ENCODE data around the gene FRMD4A.

FRMD4A gene

DNA sequence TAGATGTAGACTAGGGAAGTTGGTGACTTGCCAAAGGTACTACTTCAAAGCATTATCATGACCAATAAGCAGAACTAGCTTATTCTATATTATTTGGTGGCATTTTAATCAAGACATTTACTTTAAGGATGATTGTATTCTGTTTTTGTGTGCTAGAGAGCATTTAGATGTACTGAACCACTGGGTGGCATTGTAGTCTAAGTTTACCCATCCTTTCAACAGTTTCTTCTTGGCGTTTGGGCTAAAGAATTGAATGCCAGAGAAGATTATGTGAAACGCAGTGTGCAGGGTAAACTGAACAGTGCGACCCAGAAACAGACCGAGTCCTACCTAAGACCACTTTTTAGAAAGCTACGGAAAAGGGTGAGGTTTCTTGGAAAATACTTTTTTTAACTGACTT, 717.2 kb downstream of the FRMD4A start:
- no peak for DNase-seq (ENCODE audit: low read depth)

DNA sequence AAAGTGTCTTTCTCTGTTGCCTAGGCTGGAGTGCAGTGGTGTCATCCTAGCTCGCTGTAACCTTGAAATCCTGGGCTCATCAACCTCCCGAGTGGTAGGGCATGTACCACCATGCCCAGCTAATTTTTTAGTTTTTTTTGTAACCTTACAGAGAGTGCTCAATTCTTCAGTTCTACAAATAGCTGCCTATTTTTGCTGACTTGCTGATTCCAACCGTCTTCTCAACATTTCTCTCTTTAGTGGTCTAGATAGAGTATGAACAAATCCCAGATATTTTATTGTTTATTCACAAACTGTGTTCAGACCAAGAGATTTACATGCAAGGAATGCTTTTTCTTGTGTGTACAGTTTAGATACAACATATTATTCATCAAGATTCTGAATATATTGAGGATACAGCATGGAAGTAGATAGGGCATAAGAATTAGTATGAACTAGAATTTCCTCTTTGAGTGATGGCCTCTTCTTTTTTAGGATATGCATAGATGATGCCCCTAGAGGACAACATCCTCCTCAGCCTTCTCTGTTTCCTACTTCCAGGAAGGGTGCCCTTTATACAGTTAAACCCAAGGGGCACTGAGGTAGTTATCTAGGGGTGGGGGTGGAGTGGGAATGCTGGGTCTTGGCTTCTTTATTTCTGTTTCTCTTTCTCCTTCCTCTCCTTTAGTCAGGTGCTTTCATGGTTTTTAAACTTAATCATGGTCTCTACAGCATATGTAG, 717.9 kb downstream of the FRMD4A start:
- DNase-seq (ENCODE audit: low read depth), result no peak

DNA sequence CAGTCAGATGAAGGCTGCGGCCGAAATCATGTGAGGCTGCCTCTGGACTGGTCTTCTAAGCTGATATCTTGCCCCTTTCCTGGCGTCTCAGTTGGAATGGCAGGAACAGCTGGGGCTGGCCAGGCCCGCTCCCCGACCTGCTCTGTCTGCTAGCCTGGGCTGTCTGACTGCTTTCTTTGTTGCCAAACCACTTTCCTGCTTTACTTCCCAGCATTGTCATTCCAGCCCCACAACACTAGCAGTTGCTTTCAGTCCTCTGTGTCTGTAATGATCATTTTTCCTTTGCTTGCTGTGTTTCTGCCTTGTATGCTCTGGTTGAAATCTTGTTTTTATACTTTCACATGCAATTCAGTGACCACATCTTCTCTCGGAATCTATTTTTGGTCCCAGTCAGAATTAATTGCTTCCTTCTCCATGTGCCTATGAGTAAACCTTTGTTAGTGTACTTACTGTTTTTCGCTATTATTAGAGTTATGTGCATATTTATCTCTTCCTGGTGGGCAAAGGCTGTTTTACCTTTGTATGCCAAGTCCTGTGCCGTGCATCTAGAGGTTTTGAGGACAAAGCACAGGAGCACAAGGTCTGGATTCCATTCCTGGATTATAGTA, 722.4 kb downstream of the FRMD4A start:
- no peak for DNase-seq (ENCODE audit: low read depth)

DNA sequence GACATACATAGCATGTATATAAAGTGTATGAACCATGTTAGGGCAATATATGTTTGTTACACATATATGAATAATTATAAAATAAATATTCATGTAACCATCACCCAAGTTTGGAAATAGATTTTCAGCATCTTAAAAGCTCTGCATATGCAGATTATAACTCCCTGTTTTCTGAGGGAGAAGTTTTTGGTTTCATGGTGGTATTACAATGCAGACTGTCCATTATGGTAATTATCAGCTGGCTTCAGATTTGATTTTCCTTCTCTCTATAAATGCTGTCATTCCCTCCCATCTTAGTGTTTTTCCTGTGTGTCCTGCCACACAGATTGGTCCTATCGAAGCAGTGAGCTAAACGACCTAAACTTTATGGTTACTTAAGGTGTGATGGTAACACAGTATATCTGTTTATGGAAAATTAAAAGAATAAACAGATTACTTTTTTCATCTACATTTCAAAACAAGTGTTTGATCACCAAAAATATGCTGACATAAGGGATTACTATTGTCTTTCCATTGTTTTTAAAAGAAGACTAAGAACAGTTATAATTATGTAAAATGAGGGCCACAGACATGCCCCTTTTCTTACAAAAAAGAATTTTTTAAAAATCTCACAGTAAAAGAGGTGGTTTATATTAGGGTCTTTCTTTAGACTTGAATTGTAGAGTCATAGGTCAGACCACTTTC, 726.2 kb downstream of the FRMD4A start:
- DNase-seq (ENCODE audit: low read depth), result no peak

DNA sequence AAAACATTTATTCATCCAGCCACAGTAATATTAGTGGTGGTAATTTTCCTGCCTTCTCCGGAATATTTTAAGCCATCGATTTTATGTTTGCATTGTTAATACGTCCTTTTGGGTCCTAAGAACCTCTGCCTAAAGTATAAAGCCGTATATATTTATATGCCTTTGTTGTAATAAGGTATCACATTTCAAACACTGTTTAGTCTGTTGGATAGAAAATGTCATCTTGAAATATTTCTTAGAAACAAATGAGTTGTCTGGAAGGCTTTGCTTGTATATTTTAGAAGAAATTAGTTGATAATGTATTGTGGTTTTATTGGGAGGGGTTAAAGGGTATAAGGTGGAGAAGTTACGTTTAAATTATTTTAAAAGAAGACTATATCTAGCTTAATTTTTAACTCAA, 732.8 kb downstream of the FRMD4A start:
- DNase-seq (ENCODE audit: low read depth), result no peak

DNA sequence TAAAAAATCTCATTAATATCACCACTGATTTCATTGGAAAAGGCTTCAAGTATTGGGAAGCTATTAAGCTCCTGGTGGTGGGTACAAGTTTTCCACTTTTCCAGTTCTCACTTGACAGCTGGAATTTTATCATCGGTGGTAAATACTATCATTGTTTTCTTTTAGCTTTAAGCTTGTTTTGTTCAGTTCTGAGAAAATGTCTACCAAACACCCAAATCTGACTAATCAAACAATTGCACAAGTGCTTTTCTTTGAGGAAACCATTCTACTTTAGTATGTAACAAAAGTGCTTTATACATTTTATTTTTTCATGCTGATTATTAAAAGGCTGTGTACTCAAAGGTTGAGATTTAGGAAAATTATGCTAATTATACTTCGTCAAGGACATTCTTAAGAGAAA, 736.1 kb downstream of the FRMD4A start:
- no peak for DNase-seq (ENCODE audit: low read depth)
